ENCODE results near the gene MUC2. TPM values are rescaled to one million over a fixed set of nuclear protein-coding genes. Genes with fewer than 3 reads are reported as not detected.

MUC2 gene
- total and polyA plus RNA-seq, 2 experiments from 2014 or later, result not detected

- Mint-ChIP-seq H3K27ac (no peak overlapping the region), H3K4me3 (no peak overlapping the region), H3K4me1 (no peaks in the 10 kb centered on the region), H3K9me3 (peaks cover 14% of the 10 kb centered on the region), H3K36me3 (ENCODE audit: low read depth) (no peaks in the 10 kb centered on the region), H3K27me3 (ENCODE audit: insufficient read depth, low read depth, poor library complexity) (peaks cover 3% of the 10 kb centered on the region)
- no peaks in the 10 kb centered on the region for H3K27me3 ChIP-seq (ENCODE audit: insufficient read depth)
- no peaks in the 10 kb centered on the region for H4K20me1 ChIP-seq (replicated peaks; ENCODE audit: insufficient read depth)
- no peak overlapping the region for H3K4me3 ChIP-seq
- ATAC-seq (no peak), DNase-seq (ENCODE audit: low spot score) (no peak)
- TF ChIP-seq STAT1 (IDR thresholded peaks at IDR 0.05; ENCODE audit: unreplicated experiment) (no peak), ZNF462 (CRISPR knock-in tag; IDR thresholded peaks at IDR 0.05) (no peak), POLR2AphosphoS5 (IDR thresholded peaks at IDR 0.05; ENCODE audit: low read depth) (no peak), ETS1 (IDR thresholded peaks at IDR 0.05) (no peak), REST (IDR thresholded peaks at IDR 0.05; ENCODE audit: unreplicated experiment) (no peak), EZH2 (IDR thresholded peaks at IDR 0.05; ENCODE audit: low read depth, unreplicated experiment) (no peak), NANOG (IDR thresholded peaks at IDR 0.05; ENCODE audit: borderline replicate concordance) (no peak), JUNB (IDR thresholded peaks at IDR 0.05; ENCODE audit: unreplicated experiment) (no peak)
- no peaks in the 10 kb centered on the region for H3K4me1 ChIP-seq (ENCODE audit: insufficient read depth)
- no peak overlapping the region for H3K4me2 ChIP-seq
- no peak overlapping the region for H2AFZ ChIP-seq
- H3K36me3 ChIP-seq (ENCODE audit: insufficient read depth), result no peaks in the 10 kb centered on the region
- no peak overlapping the region for H3K27ac ChIP-seq (ENCODE audit: low read depth)
- no peaks in the 10 kb centered on the region for H3K79me2 ChIP-seq (replicated peaks; ENCODE audit: insufficient read depth)
- H3K9me2 ChIP-seq (ENCODE audit: insufficient read depth), result no peaks in the 10 kb centered on the region
- H3F3A ChIP-seq (replicated peaks; ENCODE audit: low read depth), result no peaks in the 10 kb centered on the region
Observed at GRCh38 chr11:1105183-1105565, 30.5 kb downstream of the MUC2 start.
